Progenitor cell of endocrine pancreas (in vitro differentiated cells): Measurements from ENCODE around the gene AMIGO1. TPM values are rescaled to one million over a fixed set of nuclear protein-coding genes. Genes with fewer than 3 reads are reported as not detected.
"Not testable (repeated sequence)": the region's sequence is repeated elsewhere in the genome, so short reads cannot be mapped to it uniquely, and the experiment has no call there.

Source experiments
- DNase-seq: peaks from one replicate; pipeline ENCODE4 v3.0.0; 2021; ENCODE audit warnings: low spot score; ENCODE audit not compliant: unreplicated experiment
- H3K27ac Mint-ChIP-seq: 2 replicates; pipeline ENCODE4 v1.8.0; 2021; ENCODE audit warnings: mild to moderate bottlenecking, moderate library complexity, mixed read lengths
- H3K27me3 Mint-ChIP-seq: 2 replicates; pipeline ENCODE4 v1.8.0; 2021; ENCODE audit warnings: mixed read lengths
- H3K36me3 Mint-ChIP-seq: 2 replicates; pipeline ENCODE4 v1.8.0; 2022; ENCODE audit warnings: mixed read lengths; ENCODE audit not compliant: insufficient read depth
- H3K4me1 Mint-ChIP-seq: 2 replicates; pipeline ENCODE4 v1.8.0; 2021; ENCODE audit warnings: low read depth, mixed read lengths
- H3K4me3 Mint-ChIP-seq: 2 replicates; pipeline ENCODE4 v1.8.0; 2021; ENCODE audit warnings: low read depth, mild to moderate bottlenecking, moderate library complexity, mixed read lengths
- H3K9me3 Mint-ChIP-seq: 2 replicates; pipeline ENCODE4 v1.8.0; 2021; ENCODE audit warnings: low read depth, mixed read lengths
- total RNA-seq: library from RNA; stranded (reverse); gene quantifications from 2 replicates; pipeline ENCODE4 v1.2.1, GENCODE V29; 2021
- TF ChIP-seq, protein P1 (sequence below): fragments of 200-600 bp; sonication (generic); IDR thresholded peaks from one replicate; pipeline ENCODE4 v1.5.0; 2021; ENCODE audit warnings: antibody characterized with exemption, mild to moderate bottlenecking; ENCODE audit not compliant: unreplicated experiment

AMIGO1 gene
- total RNA-seq, 1 donor from 2014 or later, result 7.2 TPM

DNA sequence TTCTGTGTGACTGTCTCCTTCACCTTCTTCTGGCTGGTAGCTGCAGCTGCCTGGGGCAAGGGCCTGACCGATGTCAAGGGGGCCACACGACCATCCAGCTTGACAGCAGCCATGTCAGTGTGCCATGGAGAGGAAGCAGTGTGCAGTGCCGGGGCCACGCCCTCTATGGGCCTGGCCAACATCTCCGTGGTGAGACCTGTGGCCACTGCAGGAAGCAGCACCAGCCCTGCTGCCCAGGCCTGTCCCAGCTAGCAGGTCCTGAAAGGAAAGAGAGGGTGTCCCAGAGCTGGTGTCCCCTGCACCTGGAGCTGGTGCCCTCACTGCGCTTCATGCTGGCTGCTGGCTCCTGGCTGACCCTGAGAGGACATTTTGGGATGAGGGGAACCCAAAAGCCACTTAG lies 31.7 kb downstream of the AMIGO1 start:
- H3K27me3 Mint-ChIP-seq, result peaks cover 58% of the 10 kb centered on the region
- H3K4me1 Mint-ChIP-seq, result peaks cover under 1% of the 10 kb centered on the region
- DNase-seq, result no peak
- H3K9me3 Mint-ChIP-seq, result no peaks in the 10 kb centered on the region
- no peaks in the 10 kb centered on the region for H3K36me3 Mint-ChIP-seq
- TF ChIP-seq, protein P1, sequence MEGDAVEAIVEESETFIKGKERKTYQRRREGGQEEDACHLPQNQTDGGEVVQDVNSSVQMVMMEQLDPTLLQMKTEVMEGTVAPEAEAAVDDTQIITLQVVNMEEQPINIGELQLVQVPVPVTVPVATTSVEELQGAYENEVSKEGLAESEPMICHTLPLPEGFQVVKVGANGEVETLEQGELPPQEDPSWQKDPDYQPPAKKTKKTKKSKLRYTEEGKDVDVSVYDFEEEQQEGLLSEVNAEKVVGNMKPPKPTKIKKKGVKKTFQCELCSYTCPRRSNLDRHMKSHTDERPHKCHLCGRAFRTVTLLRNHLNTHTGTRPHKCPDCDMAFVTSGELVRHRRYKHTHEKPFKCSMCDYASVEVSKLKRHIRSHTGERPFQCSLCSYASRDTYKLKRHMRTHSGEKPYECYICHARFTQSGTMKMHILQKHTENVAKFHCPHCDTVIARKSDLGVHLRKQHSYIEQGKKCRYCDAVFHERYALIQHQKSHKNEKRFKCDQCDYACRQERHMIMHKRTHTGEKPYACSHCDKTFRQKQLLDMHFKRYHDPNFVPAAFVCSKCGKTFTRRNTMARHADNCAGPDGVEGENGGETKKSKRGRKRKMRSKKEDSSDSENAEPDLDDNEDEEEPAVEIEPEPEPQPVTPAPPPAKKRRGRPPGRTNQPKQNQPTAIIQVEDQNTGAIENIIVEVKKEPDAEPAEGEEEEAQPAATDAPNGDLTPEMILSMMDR, result no peak
- H3K4me3 Mint-ChIP-seq, result no peak overlapping the region
- H3K27ac Mint-ChIP-seq, result no peak overlapping the region

DNA sequence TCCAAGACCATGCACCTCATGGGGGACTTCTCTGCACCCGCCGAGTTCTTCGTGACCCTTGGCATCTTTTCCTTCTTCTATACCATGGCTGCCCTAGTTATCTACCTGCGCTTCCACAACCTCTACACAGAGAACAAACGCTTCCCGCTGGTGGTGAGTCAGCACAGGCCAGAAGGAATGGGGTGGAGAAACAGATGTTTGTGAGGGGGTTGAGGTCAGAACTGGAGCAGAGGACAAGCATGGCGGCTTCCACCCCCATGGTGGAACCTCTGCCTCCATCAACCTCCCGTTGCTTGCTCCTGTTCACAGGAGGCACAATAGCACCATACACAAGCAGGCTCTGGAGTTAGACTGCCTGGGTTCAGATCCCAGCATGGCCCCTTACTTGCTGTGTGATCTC lies 32.7 kb downstream of the AMIGO1 start:
- H3K27me3 Mint-ChIP-seq, result peaks cover 57% of the 10 kb centered on the region
- TF ChIP-seq, protein P1, result no peak
- no peak overlapping the region for H3K27ac Mint-ChIP-seq
- H3K4me1 Mint-ChIP-seq, result no peaks in the 10 kb centered on the region
- no peaks in the 10 kb centered on the region for H3K36me3 Mint-ChIP-seq
- no peaks in the 10 kb centered on the region for H3K9me3 Mint-ChIP-seq
- no peak overlapping the region for H3K4me3 Mint-ChIP-seq
- no peak for DNase-seq

DNA sequence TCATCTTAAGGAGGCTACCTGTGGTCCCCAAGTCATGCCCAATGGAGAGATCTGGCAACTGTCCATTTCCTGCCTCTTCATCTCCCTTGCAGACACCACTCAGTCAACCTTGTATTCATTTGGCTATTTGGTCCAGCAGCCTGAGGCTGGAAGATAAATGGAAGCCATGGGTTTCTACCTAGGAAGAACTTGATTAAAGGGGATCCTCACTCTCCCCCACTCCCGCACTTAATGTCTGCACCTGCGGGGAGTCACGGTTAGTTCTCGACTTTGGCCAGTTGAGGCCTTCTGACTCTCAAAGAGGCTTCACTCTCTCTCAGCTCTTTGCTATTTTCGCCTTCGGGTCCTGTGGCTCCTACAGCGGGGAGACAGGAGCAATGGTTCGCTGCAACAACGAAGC lies 34.3 kb downstream of the AMIGO1 start:
- no peak for DNase-seq
- Mint-ChIP-seq H3K27me3 (peaks cover 58% of the 10 kb centered on the region), H3K9me3 (no peaks in the 10 kb centered on the region), H3K36me3 (no peaks in the 10 kb centered on the region), H3K27ac (no peak overlapping the region), H3K4me1 (no peaks in the 10 kb centered on the region), H3K4me3 (no peak overlapping the region)
- TF ChIP-seq, protein P1, result no peak

DNA sequence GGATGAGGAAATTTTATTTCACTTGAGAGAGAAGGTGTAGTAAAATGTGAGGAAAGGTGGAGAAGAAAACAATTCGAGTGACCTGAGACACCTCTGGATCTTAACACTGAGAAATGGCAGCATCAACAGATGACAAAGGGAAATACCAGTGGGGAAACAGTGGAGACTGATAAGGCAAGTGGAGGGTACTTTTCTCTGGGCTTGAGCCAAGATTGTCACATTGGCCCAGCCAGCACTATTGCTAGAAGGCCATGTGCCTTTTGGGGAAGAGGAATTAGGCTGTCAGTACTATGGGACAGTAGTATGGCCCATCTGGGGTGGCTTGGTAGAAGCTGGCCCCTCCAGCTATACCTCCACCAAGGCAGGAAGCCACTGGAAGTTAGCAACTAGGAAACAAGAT lies 34.8 kb downstream of the AMIGO1 start:
- DNase-seq, result no peak
- H3K9me3 Mint-ChIP-seq, result no peaks in the 10 kb centered on the region
- H3K36me3 Mint-ChIP-seq, result no peaks in the 10 kb centered on the region
- peaks cover 59% of the 10 kb centered on the region for H3K27me3 Mint-ChIP-seq
- TF ChIP-seq, protein P1, result no peak
- no peaks in the 10 kb centered on the region for H3K4me1 Mint-ChIP-seq
- H3K4me3 Mint-ChIP-seq, result no peak overlapping the region
- no peak overlapping the region for H3K27ac Mint-ChIP-seq

DNA sequence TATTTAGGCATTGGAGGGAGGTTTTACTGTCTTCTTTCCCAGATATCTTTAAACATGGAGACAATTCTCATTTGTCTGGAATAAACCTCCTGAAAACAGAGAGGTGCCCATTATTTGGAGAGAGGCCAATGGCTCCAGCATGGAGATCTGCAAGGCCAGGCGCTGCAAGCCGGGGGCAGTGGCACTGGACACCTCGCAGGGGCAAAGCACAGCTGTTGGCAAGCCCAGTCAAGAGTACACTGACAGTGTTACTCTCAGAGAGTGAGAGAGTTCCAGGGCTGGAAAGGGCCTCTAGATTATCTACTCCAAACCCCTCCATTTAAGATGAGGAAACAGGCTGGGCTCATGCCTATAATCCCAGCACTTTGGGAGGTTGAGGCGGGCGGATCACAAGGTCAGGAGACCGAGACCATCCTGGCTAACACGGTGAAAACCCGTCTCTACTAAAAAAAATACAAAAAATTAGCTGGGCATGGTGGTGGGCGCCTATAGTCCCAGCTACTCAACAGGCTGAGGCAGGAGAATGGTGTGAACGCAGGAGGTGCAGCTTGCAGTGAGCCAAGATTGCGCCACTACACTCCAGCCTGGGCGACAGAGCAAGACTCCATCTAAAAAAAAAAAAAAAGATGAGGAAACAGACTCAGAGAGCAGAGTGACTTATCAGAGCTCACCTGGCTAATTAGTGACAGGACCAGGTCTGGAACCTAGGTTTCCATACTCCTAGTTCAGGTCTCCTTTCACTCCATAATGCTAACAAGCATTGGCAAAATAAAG lies 36.1 kb downstream of the AMIGO1 start:
- H3K4me1 Mint-ChIP-seq, H3K27ac Mint-ChIP-seq, H3K4me3 Mint-ChIP-seq, H3K9me3 Mint-ChIP-seq, DNase-seq, H3K36me3 Mint-ChIP-seq: not testable (repeated sequence)
- H3K27me3 Mint-ChIP-seq, result peaks cover 56% of the 10 kb centered on the region

DNA sequence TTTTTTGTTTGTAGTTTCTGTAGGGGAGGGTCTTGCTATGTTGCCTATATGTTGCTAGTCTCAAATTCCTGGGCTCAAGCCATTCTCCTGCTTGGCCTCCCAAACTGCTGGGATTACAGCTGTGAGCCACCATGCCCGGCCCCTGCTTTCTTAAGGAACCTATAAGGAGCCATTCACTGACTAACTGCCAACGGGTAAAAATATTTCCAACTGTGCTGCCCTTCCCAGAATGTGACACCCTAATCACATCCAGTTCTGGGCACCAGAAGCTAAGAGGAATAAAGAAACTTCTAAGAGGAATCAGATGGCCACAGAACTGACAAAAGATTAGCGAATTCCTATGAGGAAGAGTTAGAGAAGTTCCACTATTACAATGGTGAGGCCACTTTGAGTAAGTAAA lies 36.7 kb downstream of the AMIGO1 start:
- H3K36me3 Mint-ChIP-seq, result no peaks in the 10 kb centered on the region
- no peak overlapping the region for H3K4me3 Mint-ChIP-seq
- H3K27me3 Mint-ChIP-seq, result peaks cover 63% of the 10 kb centered on the region
- no peak overlapping the region for H3K27ac Mint-ChIP-seq
- DNase-seq, result no peak
- no peaks in the 10 kb centered on the region for H3K4me1 Mint-ChIP-seq
- TF ChIP-seq, protein P1, result no peak
- H3K9me3 Mint-ChIP-seq, result no peaks in the 10 kb centered on the region
